A549 (cell line): ENCODE measurements around the gene FILIP1L. TPM values are rescaled to one million over a fixed set of nuclear protein-coding genes. Genes with fewer than 3 reads are reported as not detected.

Source experiments
- ATAC-seq, 2 experiments: fragments of 200-7000 bp in 1 of 2; fragments of >200 bp in 1 of 2; cut with Nextera tagmentation in 1 of 2; cut with Tn5 transposase in 1 of 2; 3 replicates each; pipeline versions ENCODE4 v1.8.0 to v1.9.1; 2018 to 2020; ENCODE audit warnings: mild to moderate bottlenecking in 1 of 2, moderate library complexity in 1 of 2
- CTCF ChIA-PET: fragments of 300-600 bp; sonication (Branson Sonifier 250); formaldehyde crosslinking; extraction: SDS; loops from one replicate; lab custom pipeline; 2021; ENCODE audit warnings: antibody characterized with exemption, inconsistent platforms; lab: Yijun Ruan, JAX
- POLR2A ChIA-PET: fragments of 350-600 bp; formaldehyde crosslinking; extraction: SDS; loops from one replicate; lab custom pipeline; 2021; ENCODE audit warnings: antibody characterized with exemption, inconsistent platforms; lab: Yijun Ruan, JAX
- DNase-seq, 2 experiments: peaks; one replicate each; pipeline versions ENCODE4 v3.0.0 to v3.0.0-alpha.2; 2011 to 2016; ENCODE audit warnings: low read depth in 1 of 2, low spot score in 1 of 2
- FAIRE-seq: peaks from 2 replicates; lab custom pipeline; 2011; peaks lifted over from hg19 to GRCh38; lab: Jason Lieb, UNC
- H3K27ac ChIP-seq, 2 experiments: fragments of >200 bp; sonication (Bioruptor Twin); formaldehyde crosslinking; 3 replicates each; pipeline ENCODE4 v1.5.1; 2016 to 2017
- H3K4me1 ChIP-seq: fragments of >200 bp; sonication (Bioruptor Twin); formaldehyde crosslinking; 3 replicates; pipeline ENCODE4 v1.6.1; 2016
- H3K4me2 ChIP-seq: fragments of >200 bp; sonication (Bioruptor Twin); formaldehyde crosslinking; 3 replicates; pipeline ENCODE4 v1.6.1; 2016
- H3K4me3 ChIP-seq: fragments of >200 bp; sonication (Bioruptor Twin); formaldehyde crosslinking; 3 replicates; pipeline ENCODE4 v1.5.1; 2016
- H3K9me3 ChIP-seq: fragments of >200 bp; sonication (Bioruptor Twin); formaldehyde crosslinking; 3 replicates; pipeline ENCODE4 v1.6.1; 2016
- BHLHE40 ChIP-seq: IDR thresholded peaks from 2 replicates; pipeline ENCODE4 v1.6.1; 2012; ENCODE audit warnings: low read depth, low read length, inconsistent platforms
- CBX2 ChIP-seq: fragments of 200-600 bp; sonication (generic); IDR thresholded peaks from 2 replicates; pipeline ENCODE4 v1.6.1; 2016; ENCODE audit warnings: low read depth, mild to moderate bottlenecking, borderline replicate concordance
- CBX8 ChIP-seq: fragments of 200-600 bp; sonication (generic); IDR thresholded peaks from 2 replicates; pipeline ENCODE4 v1.6.1; 2016
- CHD2 ChIP-seq: fragments of 150-350 bp; IDR thresholded peaks from 2 replicates; pipeline ENCODE4 v1.6.1; 2014; ENCODE audit warnings: low read length; ENCODE audit not compliant: partially characterized antibody
- CHD4 ChIP-seq: fragments of 200-600 bp; sonication (generic); IDR thresholded peaks from 2 replicates; pipeline ENCODE4 v1.6.1; 2016; ENCODE audit warnings: antibody characterized with exemption, mild to moderate bottlenecking, borderline replicate concordance
- EHMT2 ChIP-seq: fragments of 200-600 bp; sonication (generic); IDR thresholded peaks from 2 replicates; pipeline ENCODE4 v1.6.1; 2016; ENCODE audit warnings: antibody characterized with exemption, low read depth, mild to moderate bottlenecking, moderate library complexity
- FOSL2 ChIP-seq, 2 experiments: fragments of 450-650 bp in 1 of 2; fragments of >200 bp in 1 of 2; sonication (Bioruptor Twin) in 1 of 2; formaldehyde crosslinking; IDR thresholded peaks; 2 replicates each; pipeline versions ENCODE4 v1.5.0 to v1.6.1; 2016 to 2020; ENCODE audit warnings: mild to moderate bottlenecking in 1 of 2, moderate library complexity in 1 of 2
- FOXS1 ChIP-seq: fragments of 250-450 bp; sonication (Bioruptor Pico); IDR thresholded peaks from 2 replicates; pipeline ENCODE4 v1.5.0; 2020; ENCODE audit warnings: mild to moderate bottlenecking, moderate library complexity
- HDAC2 ChIP-seq: fragments of 200-600 bp; sonication (generic); IDR thresholded peaks from 2 replicates; pipeline ENCODE4 v1.6.1; 2016
- HEYL ChIP-seq: fragments of 250-450 bp; sonication (Bioruptor Pico); IDR thresholded peaks from 2 replicates; pipeline ENCODE4 v1.8.0; 2021; ENCODE audit warnings: mild to moderate bottlenecking, moderate library complexity
- HOXA7 ChIP-seq: fragments of 250-450 bp; sonication (Bioruptor Pico); IDR thresholded peaks from 2 replicates; pipeline ENCODE4 v1.5.0; 2020; ENCODE audit warnings: mild to moderate bottlenecking, moderate library complexity
- HOXB13 ChIP-seq: fragments of 250-450 bp; sonication (Bioruptor Pico); IDR thresholded peaks from 2 replicates; pipeline ENCODE4 v1.5.0; 2020; ENCODE audit warnings: low read depth, mild to moderate bottlenecking, moderate library complexity
- JUNB ChIP-seq: fragments of >200 bp; sonication (Bioruptor Twin); formaldehyde crosslinking; IDR thresholded peaks from 2 replicates; pipeline ENCODE4 v1.6.1; 2016
- KDM1A ChIP-seq: fragments of 200-600 bp; sonication (generic); IDR thresholded peaks from 2 replicates; pipeline ENCODE4 v1.6.1; 2016; ENCODE audit warnings: low read depth, mild to moderate bottlenecking
- MAZ ChIP-seq: fragments of 150-350 bp; IDR thresholded peaks from 2 replicates; pipeline ENCODE4 v1.6.1; 2014; ENCODE audit warnings: antibody characterized with exemption, low read depth, low read length, borderline replicate concordance
- NPAS2 ChIP-seq: fragments of 250-450 bp; sonication (Bioruptor Pico); IDR thresholded peaks from 2 replicates; pipeline ENCODE4 v1.8.0; 2022; ENCODE audit warnings: mild to moderate bottlenecking, moderate library complexity, borderline replicate concordance
- POLR2A ChIP-seq: IDR thresholded peaks from 2 replicates; pipeline ENCODE4 v1.6.1; 2012; ENCODE audit warnings: mild to moderate bottlenecking, low read length
- POLR2AphosphoS2 ChIP-seq: conservative IDR thresholded peaks from 2 replicates; pipeline ENCODE4 v1.6.1; 2012; ENCODE audit warnings: low read length, improper control_type of control experiment, inconsistent platforms
- RNF2 ChIP-seq: fragments of 200-600 bp; sonication (generic); IDR thresholded peaks from 2 replicates; pipeline ENCODE4 v1.6.1; 2016; ENCODE audit warnings: low read depth, mild to moderate bottlenecking, antibody characterized with exemption, moderate library complexity, borderline replicate concordance
- SREBF2 ChIP-seq: fragments of 450-650 bp; IDR thresholded peaks from 2 replicates; pipeline ENCODE4 v1.6.1; 2014; ENCODE audit warnings: mild to moderate bottlenecking, moderate library complexity
- TFCP2L1 ChIP-seq: fragments of 250-450 bp; sonication (Bioruptor Pico); IDR thresholded peaks from 2 replicates; pipeline ENCODE4 v1.5.0; 2021; ENCODE audit warnings: mild to moderate bottlenecking
- WGBS: methylation state at CpG from one replicate; pipeline ENCODE4 v1.1.6; 2017; ENCODE audit errors: missing lambda C conversion rate; 5-methylcytosine and 5-hydroxymethylcytosine counted together
- polyA plus RNA-seq, 4 experiments: library from polyadenylated mRNA; depleted of rRNA in 3 of 4; stranded (reverse); fragments of >200 nt; fragmentation: RNase III in 1 of 4; extraction: RNeasy Plus Mini Kit Qiagen cat#74134 plus additional on column Dnase treatment in 1 of 4; gene quantifications; 2 replicates in 3 of 4; 3 replicates in 1 of 4; pipeline ENCODE4 v1.2.3, GENCODE V29; 2011 to 2017
- TF ChIP-seq, protein P1 (sequence below): fragments of 450-650 bp; IDR thresholded peaks from 2 replicates; pipeline ENCODE4 v1.6.1; 2014; ENCODE audit warnings: antibody characterized with exemption
- TF ChIP-seq, protein P2 (sequence below): fragments of 250-450 bp; sonication (Bioruptor Pico); IDR thresholded peaks from 2 replicates; pipeline ENCODE4 v1.5.0; 2020; ENCODE audit warnings: low read depth, mild to moderate bottlenecking, moderate library complexity
- TF ChIP-seq, protein P3 (sequence below): fragments of >200 bp; sonication (Bioruptor Twin); formaldehyde crosslinking; IDR thresholded peaks from 2 replicates; pipeline ENCODE4 v1.6.1; 2016
- TF ChIP-seq, protein P4 (sequence below): IDR thresholded peaks from 2 replicates; pipeline ENCODE4 v1.6.1; 2012

FILIP1L gene
- polyA plus RNA-seq, 2 of the 4 experiments (the other 2 are of a cell fraction) = 0.19 to 0.45 TPM

DNA sequence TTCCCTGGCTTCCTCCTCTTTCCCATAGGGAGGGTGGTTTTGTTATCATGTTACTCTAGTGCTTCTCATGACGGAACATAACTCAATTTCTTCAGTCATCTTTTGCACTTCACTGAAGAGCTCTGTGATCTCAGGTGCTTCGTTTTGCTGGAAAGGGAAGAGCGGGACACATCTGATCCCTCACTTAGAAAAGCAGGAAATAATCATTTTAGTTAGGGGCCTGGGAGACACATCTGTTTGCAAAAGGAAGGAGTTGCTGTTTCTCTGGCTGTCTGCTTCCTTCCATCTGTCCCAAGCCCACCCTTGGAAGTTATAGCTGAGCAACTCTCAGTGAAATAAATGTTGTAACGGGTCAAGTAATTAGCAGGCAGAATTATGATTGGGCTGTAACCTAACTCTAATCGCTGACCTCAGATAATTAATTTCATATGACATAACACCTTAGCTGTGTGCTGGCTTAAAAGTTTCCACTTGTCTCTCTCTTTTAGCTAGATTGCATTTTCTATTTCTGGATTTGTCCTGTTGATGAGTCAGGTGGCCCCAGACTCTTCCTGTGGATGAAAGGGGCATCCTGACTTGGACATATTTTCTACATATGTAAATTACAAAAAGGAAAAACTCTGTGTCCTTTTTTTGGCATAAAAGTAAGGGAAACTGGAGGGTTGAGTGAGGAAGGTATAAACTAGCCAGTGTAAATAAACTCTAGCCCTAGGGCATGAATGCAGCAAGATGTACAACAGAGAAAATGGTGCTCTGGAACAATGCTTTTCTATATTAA is 11.0 kb upstream of the FILIP1L start:
- FAIRE-seq (no peak), ATAC-seq (no peak), DNase-seq (no peak)
- ChIA-PET CTCF (no interaction called here), POLR2A (no interaction called here)
- Histone ChIP-seq H3K4me2 (no peak overlapping the region), H3K4me1 (no peaks in the 10 kb centered on the region), H3K9me3 (no peaks in the 10 kb centered on the region), H3K27ac (no peak overlapping the region), H3K4me3 (no peak overlapping the region)
- no peak for TF ChIP-seq SREBF2
- TF ChIP-seq FOSL2 (IDR thresholded peaks at IDR 0.05) = no peak
- TF ChIP-seq FOSL2 (CRISPR knock-in tag; IDR thresholded peaks at IDR 0.05) = no peak
- TF ChIP-seq POLR2A = no peak
- no peak for TF ChIP-seq HEYL
- no peak for TF ChIP-seq HOXB13
- TF ChIP-seq NPAS2 (CRISPR knock-in tag) = no peak
- TF ChIP-seq POLR2AphosphoS2 = no peak
- TF ChIP-seq, protein P1, sequence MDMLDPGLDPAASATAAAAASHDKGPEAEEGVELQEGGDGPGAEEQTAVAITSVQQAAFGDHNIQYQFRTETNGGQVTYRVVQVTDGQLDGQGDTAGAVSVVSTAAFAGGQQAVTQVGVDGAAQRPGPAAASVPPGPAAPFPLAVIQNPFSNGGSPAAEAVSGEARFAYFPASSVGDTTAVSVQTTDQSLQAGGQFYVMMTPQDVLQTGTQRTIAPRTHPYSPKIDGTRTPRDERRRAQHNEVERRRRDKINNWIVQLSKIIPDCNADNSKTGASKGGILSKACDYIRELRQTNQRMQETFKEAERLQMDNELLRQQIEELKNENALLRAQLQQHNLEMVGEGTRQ = no peak
- TF ChIP-seq KDM1A = no peak
- TF ChIP-seq, protein P2, sequence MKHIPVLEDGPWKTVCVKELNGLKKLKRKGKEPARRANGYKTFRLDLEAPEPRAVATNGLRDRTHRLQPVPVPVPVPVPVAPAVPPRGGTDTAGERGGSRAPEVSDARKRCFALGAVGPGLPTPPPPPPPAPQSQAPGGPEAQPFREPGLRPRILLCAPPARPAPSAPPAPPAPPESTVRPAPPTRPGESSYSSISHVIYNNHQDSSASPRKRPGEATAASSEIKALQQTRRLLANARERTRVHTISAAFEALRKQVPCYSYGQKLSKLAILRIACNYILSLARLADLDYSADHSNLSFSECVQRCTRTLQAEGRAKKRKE (CRISPR knock-in tag) = no peak
- TF ChIP-seq CBX8 = no peak
- TF ChIP-seq CHD4 = no peak
- TF ChIP-seq, protein P3, sequence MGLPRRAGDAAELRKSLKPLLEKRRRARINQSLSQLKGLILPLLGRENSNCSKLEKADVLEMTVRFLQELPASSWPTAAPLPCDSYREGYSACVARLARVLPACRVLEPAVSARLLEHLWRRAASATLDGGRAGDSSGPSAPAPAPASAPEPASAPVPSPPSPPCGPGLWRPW = no peak
- no peak for TF ChIP-seq HOXA7 (CRISPR knock-in tag)
- no peak for TF ChIP-seq FOXS1 (CRISPR knock-in tag)
- no peak for TF ChIP-seq CBX2
- WGBS = 94% methylated on average over 5 of the region's 5 CpGs

DNA sequence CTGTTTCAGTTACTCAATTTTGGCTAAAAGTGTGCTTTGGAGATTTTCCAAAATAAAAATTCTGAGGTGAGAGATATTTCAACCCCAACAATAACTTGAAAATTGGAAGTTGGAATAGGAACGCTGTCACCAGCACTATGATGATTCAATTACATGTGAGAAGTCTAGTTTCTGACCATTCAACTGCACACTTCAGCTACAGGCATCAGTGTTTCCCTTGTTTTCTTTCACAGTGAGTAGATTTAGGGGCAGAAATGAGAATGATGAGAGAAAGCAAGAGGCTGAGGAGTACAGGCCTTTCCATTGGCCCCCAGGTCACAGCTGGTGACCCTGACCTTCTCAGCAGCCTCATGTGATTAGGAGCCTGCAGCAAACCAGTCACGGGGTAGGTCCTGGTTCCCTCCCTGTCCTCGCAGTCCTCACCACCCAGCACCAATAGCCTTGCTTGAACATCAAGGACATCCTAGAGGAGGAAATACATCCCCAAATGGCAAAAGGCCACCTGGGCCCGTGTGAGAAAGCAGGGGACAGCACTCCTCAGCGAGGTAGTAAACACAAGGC is 10.0 kb upstream of the FILIP1L start:
- Histone ChIP-seq H3K27ac (no peak overlapping the region), H3K4me1 (no peaks in the 10 kb centered on the region), H3K4me2 (no peak overlapping the region), H3K4me3 (no peak overlapping the region), H3K9me3 (no peaks in the 10 kb centered on the region)
- TF ChIP-seq EHMT2 (no peak), KDM1A (no peak), HDAC2 (no peak), FOXS1 (CRISPR knock-in tag) (no peak), NPAS2 (CRISPR knock-in tag) (no peak), FOSL2 (IDR thresholded peaks at IDR 0.05) (no peak), FOSL2 (CRISPR knock-in tag; IDR thresholded peaks at IDR 0.05) (no peak), MAZ (no peak), HEYL (no peak), TFCP2L1 (no peak), JUNB (no peak), RNF2 (no peak), CHD2 (no peak), BHLHE40 (no peak)
- TF ChIP-seq, protein P4, sequence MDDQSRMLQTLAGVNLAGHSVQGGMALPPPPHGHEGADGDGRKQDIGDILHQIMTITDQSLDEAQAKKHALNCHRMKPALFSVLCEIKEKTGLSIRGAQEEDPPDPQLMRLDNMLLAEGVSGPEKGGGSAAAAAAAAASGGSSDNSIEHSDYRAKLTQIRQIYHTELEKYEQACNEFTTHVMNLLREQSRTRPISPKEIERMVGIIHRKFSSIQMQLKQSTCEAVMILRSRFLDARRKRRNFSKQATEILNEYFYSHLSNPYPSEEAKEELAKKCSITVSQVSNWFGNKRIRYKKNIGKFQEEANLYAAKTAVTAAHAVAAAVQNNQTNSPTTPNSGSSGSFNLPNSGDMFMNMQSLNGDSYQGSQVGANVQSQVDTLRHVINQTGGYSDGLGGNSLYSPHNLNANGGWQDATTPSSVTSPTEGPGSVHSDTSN = no peak
- ATAC-seq (no peak), FAIRE-seq (no peak), DNase-seq (no peak)
- POLR2A ChIA-PET = no interaction called here
- CTCF ChIA-PET = no interaction called here
- 93% methylated on average over 5 of the region's 5 CpGs for WGBS
